ENCODE data around the gene CHN1.

Gene CHN1

DNA sequence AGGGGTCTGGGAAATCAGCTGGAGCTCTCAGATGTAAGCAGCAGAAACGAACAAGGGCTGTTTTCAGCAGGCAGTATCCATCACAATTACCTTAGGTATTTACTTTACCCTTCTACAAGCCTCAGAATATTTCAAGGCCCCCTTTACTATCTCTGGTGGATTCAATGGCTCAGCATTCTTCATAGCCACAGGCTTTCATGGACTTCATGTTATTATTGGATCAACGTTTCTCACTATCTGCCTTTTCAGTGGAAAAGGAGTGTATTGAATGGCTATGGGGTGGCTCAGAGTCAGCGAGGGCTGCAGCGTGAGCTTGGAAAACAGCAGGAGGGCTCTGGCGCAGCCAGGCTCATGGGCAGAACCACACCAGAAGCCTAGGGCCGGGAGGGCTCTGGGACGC is 224.3 kb downstream of the CHN1 start:
- no peak for DNase-seq

DNA sequence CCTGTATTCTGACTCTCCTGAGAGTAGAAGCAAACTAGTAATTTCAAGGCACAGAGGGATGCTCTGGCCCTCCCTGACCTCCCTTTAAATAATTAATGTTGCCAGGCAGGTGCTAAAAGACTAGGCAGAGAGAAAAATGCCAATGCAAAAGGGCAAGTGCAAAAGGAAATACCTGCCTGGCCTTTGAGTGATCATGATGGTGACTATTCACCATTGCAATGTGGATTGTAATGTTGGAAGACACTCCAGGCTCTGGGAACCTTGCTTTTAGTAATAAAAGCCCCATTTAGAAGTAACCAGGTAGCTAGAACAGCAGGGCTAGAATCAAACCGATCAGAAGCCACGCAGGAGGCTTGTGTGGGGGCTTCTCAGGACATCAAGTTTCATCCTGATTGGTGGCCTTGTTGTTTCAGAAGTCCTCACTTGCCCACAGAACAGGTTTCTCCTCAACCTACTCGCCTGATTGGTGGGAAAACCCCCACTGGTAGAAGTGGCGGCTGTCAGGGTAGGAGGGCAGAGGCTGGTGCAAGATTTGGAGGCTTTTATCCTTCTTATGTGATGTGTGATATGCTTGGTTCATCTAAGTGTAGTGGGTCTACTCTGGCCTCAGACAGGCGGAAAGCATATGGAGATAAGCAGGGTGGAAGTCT is 224.9 kb downstream of the CHN1 start:
- DNase-seq: no peak

- no peak for DNase-seq
Observed at GRCh38 chr2:174779361-174779928, 225.7 kb downstream of the CHN1 start.

GRCh38 chr2:174778085-174778981 is 226.8 kb downstream of the CHN1 start:
- DNase-seq: peak; percentile 84

- no peak for DNase-seq
Observed at GRCh38 chr2:174777347-174778084, 227.7 kb downstream of the CHN1 start.

DNA sequence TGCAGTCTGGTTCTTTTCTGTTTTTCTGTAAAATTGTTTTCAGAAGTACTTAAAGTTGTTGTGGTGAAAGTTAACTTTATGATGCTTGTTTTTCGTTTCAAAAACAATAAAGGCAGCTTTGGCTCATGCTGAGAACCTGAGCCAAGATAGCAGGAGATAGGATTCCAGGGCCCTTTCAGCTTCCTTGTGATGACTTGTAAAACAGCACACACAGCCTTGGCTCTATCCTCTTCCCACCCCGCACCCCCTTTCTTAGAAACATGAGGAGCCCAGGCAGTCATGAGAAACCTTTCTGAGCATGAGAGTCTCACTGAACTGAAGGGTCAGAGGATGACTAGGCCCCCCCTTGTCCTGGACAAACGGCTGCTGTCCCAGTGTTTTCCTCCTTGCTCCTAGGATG is 228.5 kb downstream of the CHN1 start:
- DNase-seq: no peak

- no peak for DNase-seq
Observed at GRCh38 chr2:174776223-174776622, 229.0 kb downstream of the CHN1 start.

- no peak for DNase-seq
Observed at GRCh38 chr2:174775571-174775980, 229.6 kb downstream of the CHN1 start.

- DNase-seq: no peak
Observed at GRCh38 chr2:174774886-174775285, 230.3 kb downstream of the CHN1 start.

- no peak for DNase-seq
Observed at GRCh38 chr2:174773215-174773614, 232.0 kb downstream of the CHN1 start.

DNA sequence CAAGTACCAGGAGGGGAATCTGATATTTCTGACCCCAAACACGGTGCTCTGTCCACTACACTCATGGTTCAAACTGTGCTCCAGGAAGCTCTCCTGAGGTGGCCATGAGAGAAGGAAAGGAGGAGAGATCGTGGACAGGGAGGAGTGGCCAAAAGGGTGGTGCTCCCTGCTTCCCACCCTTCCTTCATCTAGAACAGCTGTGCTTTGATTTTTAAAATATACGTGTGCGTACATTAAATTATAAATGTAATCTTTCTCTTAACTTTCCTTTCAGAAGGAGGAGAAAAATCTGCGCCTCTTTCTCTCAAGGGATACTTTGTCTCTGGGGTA is 232.7 kb downstream of the CHN1 start:
- no peak for DNase-seq

- DNase-seq: peak; percentile 54
Observed at GRCh38 chr2:174771631-174772471, 233.3 kb downstream of the CHN1 start.

- no peak for DNase-seq
Observed at GRCh38 chr2:174771136-174771535, 234.0 kb downstream of the CHN1 start.

DNA sequence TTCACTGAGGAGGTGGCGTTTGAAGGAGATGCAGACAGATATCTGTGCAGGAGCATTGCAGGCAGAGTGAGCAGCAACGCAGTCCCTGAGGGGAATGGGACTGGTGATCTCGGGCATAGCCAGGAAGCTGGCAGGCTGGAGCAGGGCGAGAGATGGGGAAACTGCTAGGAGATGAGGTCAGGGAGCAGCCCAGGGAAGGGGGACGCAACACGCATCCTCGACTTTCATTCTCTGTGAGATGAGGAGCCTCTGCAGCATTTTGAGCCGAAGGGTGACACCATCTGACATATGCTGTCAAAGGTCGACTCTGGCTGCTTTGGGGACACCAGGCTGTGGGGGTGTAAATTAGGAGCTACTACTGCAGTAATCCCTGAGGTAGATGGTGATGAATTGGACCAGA is 236.6 kb downstream of the CHN1 start:
- no peak for DNase-seq

DNA sequence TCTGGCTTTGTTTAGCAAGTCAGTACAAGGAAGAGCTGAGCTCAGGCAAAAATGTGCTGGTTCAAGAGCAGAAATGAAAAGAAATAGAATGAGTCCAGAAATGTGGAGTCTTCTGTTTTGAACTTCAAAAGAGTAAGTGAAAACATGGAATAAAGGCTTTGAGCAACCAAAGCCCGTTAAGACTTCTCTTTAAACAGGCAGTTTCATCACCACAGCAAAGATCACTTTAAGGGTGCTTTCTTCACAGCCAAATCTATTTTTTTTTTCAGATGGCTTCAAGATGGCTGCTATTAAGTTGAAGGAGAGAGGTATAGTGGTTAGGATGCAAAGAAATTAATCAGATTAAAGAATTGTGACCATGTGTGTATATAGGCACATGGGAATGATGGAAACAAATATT is 238.9 kb downstream of the CHN1 start:
- no peak for DNase-seq

DNA sequence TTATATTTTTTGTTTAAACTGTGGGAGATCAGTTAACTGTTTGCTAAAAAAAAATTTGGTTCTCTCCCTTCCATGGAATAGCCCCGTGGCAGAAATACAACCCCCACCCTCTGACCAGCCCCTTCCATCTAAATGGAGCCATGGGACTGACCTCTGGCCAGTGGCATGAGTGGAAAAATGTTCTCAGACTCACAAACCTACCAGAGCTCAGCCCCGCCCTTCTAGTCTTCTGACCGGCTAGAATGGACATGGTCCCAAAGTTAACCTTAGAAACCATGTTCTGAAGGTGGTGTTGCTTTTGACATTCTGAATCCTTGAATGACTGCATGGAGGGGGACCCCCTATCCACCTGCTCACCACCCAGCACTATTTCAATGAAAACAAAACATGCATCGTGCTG is 239.6 kb downstream of the CHN1 start:
- no peak for DNase-seq

DNA sequence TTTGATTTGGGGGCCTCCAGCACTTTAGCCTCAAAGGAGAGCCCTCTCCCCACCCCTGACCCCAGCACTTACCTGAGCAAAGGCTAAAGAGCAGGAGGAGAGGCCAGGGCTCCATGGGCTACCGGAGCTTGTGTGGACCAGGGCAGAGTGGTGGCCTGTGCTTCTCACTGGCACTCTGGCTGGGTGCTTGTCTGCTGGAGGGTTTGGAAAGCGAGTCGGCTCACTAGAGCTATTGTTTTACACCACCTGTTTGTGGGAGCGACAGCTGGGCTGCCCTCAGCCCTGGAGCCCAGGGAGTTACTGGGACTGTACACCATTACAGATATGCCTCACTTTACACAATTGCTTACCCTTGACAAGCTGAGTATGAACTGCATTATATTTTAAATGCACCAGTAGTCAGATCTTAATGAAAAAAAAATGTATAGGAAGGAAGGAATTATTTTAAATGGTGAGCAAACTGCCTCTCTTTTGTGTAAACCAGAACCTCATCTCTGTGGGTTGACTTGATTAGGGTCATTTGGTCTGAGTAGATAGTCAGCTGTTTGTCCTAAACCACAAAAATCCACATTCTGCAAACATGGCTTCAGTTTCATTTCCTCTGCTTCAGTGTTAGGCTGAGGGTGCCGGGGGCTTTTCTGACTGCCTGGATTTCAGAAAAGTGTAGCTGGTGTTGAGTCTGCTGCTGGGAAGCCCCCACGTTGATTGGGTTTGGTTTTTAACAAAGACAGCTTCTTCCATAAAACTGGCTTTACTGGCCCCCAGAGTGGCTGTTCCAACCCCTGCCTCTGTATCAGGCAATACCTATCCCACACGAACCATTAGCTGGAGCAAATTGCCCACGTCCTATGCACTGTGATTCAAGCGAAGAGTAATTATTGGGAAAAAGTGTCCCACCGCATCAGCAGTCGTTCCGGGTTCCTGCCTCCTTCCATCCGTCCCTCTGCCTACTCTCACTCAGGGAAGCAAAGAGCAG is 240.6 kb downstream of the CHN1 start, which contains the start of gene CHRNA1:
CHRNA1 (minus strand) TSS at position 193 of the 976 bp plus-strand sequence; CDS start at position 115, 78 bp downstream.
- no peak for DNase-seq

- no peak for DNase-seq
Observed at GRCh38 chr2:174763780-174764179, 241.4 kb downstream of the CHN1 start.

GRCh38 chr2:174762464-174762863 is 242.7 kb downstream of the CHN1 start:
- no peak for DNase-seq

- no peak for DNase-seq
Observed at GRCh38 chr2:174761837-174762236, 243.3 kb downstream of the CHN1 start.

DNA sequence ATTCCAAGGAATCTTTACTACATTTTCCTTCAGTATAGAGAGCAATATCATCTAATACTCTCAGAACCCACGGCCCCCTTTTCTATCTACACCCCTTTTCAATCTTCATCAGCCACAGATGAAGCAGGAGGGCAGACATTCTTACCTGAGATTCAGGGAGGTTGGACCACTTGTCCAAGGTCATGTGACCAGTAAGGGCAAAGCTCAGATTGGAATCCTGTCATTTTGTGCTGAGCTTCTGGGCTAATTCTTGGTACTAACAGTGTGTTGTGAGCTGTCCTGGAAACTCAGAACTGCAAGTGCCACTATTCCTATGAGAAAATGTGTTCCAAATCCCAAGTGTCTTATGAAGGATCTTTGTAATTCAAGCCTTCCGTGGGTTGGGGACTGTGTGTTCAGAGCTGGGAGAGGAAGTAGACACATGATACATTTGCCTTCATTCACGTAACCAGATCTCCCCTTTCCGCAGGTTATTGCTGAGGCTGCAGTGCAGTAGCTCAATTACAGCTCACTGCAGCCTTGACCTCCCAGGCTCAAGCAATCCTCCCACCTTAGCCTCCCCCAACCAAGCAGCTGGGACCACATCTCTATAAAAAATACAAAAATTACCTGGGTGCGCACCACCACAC is 244.2 kb downstream of the CHN1 start:
- no peak for DNase-seq

All from activated CD4-positive, alpha-beta T cell treated with anti-CD3 and anti-CD28 coated beads, Interleukin-10, Interleukin-2, amounts not matched to agents 100 ng/mL and 50 ng/mL, durations not matched to agents 16 hours and 8 hours (primary cell).